Prostate gland (tissue), 1 donor: ENCODE results near the gene PCLO.

Experiments used
- POLR2A ChIP-seq: fragments of 450-650 bp; IDR thresholded peaks from one replicate; pipeline ENCODE4 v1.6.1; 2016; ENCODE audit warnings: antibody characterized with exemption, mild to moderate bottlenecking
- POLR2AphosphoS5 ChIP-seq: sonication (generic); formaldehyde crosslinking; IDR thresholded peaks from one replicate; pipeline ENCODE4 v1.6.1; 2017; ENCODE audit warnings: antibody characterized with exemption

DNA sequence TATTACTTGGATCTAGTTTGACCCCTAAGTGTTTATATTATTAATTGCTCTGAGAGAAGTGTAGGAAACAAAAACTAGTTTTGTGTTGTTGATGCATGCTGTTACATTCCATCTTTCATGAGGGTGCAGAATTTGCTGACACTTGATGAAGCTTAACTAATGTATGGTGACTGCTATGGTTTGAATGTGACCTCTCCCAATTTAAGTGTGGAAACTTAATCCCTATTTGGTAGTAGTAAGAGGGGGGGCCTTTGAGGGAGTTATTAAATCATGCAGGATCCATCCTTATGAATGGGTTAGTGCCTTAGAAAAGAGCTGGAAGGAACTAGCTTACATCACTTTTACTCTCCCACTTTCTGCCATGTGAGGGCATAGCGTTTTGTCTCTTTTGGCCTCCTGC lies 142.5 kb downstream of the PCLO start:
- no peak for TF ChIP-seq POLR2AphosphoS5
- no peak for TF ChIP-seq POLR2A
